GM12864 (cell line): ENCODE results near the gene SH3D19.

Experiments used
- DNase-seq: peaks from one replicate; pipeline ENCODE4 v3.0.0-alpha.2; 2011; ENCODE audit warnings: low read depth
- H3K4me3 ChIP-seq: 2 replicates; pipeline ENCODE4 v1.5.1; 2011; ENCODE audit warnings: mild to moderate bottlenecking, low read depth, low read length, control low read depth
- TF ChIP-seq, protein P1 (sequence below): IDR thresholded peaks from 2 replicates; pipeline ENCODE4 v1.5.1; 2011; ENCODE audit warnings: low read depth, mild to moderate bottlenecking, moderate library complexity, low read length, control low read depth, inconsistent platforms; ENCODE audit errors: missing control alignments

SH3D19 gene

DNA sequence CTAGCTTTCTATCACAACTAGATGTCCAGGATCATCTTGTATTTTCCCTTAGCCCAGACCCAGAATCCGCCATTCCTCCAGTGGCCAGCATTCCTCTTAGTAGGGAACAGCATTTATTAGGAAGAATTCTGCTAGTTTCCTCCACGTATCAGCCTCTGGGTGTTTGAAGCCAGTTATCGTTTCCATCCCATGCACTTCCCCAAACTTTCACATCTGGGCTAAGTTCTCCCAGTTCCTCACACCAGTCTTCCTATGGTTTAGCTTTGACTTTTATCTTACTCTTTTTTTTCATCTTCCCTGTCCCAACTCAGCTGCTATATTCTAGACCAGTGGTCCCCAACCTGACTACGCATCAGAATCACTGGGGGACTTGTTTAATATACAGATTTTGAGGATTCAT is 101.9 kb downstream of the SH3D19 start:
- DNase-seq: no peak
- H3K4me3 ChIP-seq: no peak overlapping the region
- TF ChIP-seq, protein P1, sequence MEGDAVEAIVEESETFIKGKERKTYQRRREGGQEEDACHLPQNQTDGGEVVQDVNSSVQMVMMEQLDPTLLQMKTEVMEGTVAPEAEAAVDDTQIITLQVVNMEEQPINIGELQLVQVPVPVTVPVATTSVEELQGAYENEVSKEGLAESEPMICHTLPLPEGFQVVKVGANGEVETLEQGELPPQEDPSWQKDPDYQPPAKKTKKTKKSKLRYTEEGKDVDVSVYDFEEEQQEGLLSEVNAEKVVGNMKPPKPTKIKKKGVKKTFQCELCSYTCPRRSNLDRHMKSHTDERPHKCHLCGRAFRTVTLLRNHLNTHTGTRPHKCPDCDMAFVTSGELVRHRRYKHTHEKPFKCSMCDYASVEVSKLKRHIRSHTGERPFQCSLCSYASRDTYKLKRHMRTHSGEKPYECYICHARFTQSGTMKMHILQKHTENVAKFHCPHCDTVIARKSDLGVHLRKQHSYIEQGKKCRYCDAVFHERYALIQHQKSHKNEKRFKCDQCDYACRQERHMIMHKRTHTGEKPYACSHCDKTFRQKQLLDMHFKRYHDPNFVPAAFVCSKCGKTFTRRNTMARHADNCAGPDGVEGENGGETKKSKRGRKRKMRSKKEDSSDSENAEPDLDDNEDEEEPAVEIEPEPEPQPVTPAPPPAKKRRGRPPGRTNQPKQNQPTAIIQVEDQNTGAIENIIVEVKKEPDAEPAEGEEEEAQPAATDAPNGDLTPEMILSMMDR: no peak

DNA sequence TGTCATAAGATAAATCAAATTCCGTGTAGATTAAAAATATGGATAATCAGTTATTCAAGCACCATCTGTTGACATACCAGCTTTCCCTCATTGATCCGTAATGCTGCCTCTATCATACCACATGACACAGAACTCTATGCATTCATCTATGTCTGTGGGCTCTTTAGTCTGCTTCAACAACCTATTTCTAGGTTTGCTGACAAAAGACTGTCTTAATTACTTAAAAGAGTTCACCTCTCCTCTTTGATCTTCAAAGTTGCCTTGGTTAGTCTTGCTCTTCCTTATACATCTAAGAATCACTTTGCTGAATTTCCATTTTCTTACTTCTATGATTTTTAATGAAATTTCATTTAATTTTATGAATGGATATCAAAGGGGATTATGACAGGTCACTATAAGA is 105.5 kb downstream of the SH3D19 start:
- DNase-seq: no peak
- TF ChIP-seq, protein P1: no peak
- no peak overlapping the region for H3K4me3 ChIP-seq

DNA sequence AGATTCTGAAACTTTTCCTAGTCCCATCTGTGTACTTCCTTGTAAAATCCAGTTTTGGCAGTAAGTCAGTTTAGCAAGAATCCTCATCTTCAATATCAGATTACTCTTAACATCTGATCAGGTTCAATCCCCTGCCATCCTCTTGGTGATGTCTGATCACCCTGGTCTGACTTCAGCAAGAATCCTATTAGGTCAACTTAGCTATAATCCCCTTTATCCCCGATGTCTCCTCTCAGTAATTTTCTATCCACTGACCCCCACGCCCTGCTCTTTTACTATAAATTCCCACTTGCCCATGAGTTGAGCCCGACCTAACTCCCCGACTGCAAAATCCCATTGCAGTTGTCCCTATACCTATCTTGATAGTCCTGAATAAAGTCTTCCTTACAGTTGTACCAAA is 106.3 kb downstream of the SH3D19 start:
- no peak for DNase-seq
- TF ChIP-seq, protein P1: no peak
- no peak overlapping the region for H3K4me3 ChIP-seq

DNA sequence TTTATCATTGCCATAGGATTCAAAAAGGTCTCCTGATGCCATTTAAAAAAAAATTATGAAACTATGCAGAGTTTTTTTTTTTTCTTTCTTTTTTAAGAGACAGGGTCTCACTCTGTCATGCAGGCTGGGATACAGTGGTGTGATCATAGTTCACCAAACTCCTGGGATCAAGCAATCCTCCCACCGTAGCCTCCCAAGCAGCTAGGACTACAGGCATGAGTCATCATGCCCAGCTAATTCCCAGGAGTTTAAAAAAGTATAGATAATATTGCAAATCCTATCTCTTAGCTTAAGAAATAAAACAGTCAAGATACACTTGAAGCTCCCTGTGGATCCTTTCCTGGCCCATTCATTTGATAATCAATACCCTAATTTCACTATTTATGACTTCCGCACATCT is 107.1 kb downstream of the SH3D19 start:
- no peak for DNase-seq
- H3K4me3 ChIP-seq: no peak overlapping the region
- TF ChIP-seq, protein P1: no peak

DNA sequence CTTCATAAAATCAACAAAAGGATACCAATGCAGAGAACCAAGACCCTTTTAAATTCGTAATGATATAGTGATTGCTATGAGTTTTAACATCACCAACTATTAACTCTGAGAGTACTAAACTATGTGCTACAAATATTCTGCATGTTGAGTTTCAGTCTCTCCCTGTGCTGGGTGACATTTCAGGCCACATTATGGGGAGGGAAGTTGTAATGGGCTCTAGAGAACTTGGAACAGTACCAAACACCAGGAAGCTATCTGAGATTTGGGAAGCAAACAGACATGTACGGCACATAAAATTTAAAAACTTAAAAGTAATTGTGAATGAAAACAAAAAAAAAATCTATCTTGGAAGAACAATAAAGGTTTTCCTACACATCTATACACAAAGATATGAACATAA is 108.1 kb downstream of the SH3D19 start:
- TF ChIP-seq, protein P1: no peak

DNA sequence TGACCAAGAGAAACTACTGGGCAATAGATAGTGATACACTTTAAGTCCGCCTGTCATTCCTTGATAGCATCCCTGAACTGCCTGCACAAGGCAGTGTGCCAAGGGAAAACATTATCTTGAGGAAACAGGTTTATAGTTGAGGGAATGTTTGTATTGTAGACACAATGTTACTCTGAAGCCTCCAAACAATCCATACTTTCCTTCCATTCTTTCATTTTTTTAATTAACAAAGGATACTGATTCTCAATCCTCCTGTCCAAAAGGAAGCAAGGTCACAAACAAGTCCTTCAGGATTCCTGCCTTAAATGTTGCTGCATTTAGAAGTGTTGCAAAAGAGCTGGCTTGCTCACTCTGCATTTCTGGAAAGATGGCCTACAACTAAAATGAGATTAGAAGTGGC is 110.1 kb downstream of the SH3D19 start:
- TF ChIP-seq, protein P1: no peak

More for the DNA sequence above, 108.1 kb downstream of the SH3D19 start:
- no peak overlapping the region for H3K4me3 ChIP-seq
- DNase-seq: no peak

DNA sequence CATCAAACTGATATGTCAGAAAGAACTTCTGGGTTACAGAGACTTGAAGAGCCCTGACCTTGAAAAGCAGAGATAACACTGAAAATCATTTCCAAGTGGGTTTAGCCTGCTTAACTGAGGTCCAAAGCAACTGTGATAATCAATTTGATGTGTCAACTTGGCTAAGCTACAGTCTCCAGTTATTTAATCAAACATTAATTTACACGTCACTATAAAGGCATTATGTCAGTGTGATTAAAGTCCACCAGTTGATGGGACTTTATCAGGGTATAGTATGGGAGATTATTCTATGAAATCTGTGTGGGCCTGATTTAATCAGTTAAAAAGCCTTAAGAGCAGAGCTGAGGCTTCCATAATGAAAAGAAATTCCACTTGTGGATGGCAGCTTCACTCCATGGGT is 117.5 kb downstream of the SH3D19 start:
- no peak overlapping the region for H3K4me3 ChIP-seq
- TF ChIP-seq, protein P1: no peak
- no peak for DNase-seq

More for the DNA sequence above, 110.1 kb downstream of the SH3D19 start:
- no peak for DNase-seq
- no peak overlapping the region for H3K4me3 ChIP-seq
